HepG2 (cell line): ENCODE results near the gene LDAH. TPM values are rescaled to one million over a fixed set of nuclear protein-coding genes. Genes with fewer than 3 reads are reported as not detected.

ENCODE experiments used
- CENPT ChIP-seq: sonication (generic); formaldehyde crosslinking; IDR thresholded peaks from 2 replicates; pipeline ENCODE4 v1.8.0; 2022; ENCODE audit warnings: low read depth, mild to moderate bottlenecking, moderate library complexity, missing genetic modification reagents
- GATAD2A ChIP-seq: IDR thresholded peaks from 2 replicates; pipeline ENCODE4 v1.6.1; 2016
- GLI4 ChIP-seq: sonication (generic); formaldehyde crosslinking; IDR thresholded peaks from 2 replicates; pipeline ENCODE4 v1.5.1; 2020; ENCODE audit warnings: missing genetic modification reagents, mild to moderate bottlenecking, moderate library complexity, borderline replicate concordance
- HIVEP1 ChIP-seq: sonication (generic); formaldehyde crosslinking; IDR thresholded peaks from 2 replicates; pipeline ENCODE4 v1.4.0; 2020; ENCODE audit warnings: mild to moderate bottlenecking, missing genetic modification reagents
- MIER3 ChIP-seq: IDR thresholded peaks from 2 replicates; pipeline ENCODE4 v1.6.1; 2016; ENCODE audit warnings: missing compliant biosample characterization, borderline replicate concordance
- NFKB2 ChIP-seq: sonication (generic); formaldehyde crosslinking; IDR thresholded peaks from 2 replicates; pipeline ENCODE4 v1.4.0; 2020; ENCODE audit warnings: missing genetic modification reagents, borderline replicate concordance
- RAD21 ChIP-seq: fragments of 450-650 bp; formaldehyde crosslinking; IDR thresholded peaks from 2 replicates; pipeline ENCODE4 v1.5.0; 2020; ENCODE audit warnings: mild to moderate bottlenecking
- TBX2 ChIP-seq: sonication (generic); formaldehyde crosslinking; IDR thresholded peaks from 2 replicates; pipeline ENCODE4 v1.5.0; 2020; ENCODE audit warnings: missing genetic modification reagents, mild to moderate bottlenecking, borderline replicate concordance
- ZNF235 ChIP-seq: sonication (generic); formaldehyde crosslinking; IDR thresholded peaks from 2 replicates; pipeline ENCODE4 v1.8.1; 2023; ENCODE audit warnings: mild to moderate bottlenecking, missing genetic modification reagents, borderline replicate concordance
- ZNF547 ChIP-seq: sonication (generic); formaldehyde crosslinking; IDR thresholded peaks from 2 replicates; pipeline ENCODE4 v1.5.1; 2020; ENCODE audit warnings: mild to moderate bottlenecking, missing genetic modification reagents
- ZNF652 ChIP-seq: IDR thresholded peaks from 2 replicates; pipeline ENCODE4 v1.6.1; 2016; ENCODE audit warnings: low read depth, borderline replicate concordance
- ZNF879 ChIP-seq: sonication (generic); formaldehyde crosslinking; IDR thresholded peaks from 2 replicates; pipeline ENCODE4 v1.8.1; 2023; ENCODE audit warnings: missing genetic modification reagents
- polyA plus RNA-seq, 8 experiments: library from polyadenylated mRNA; depleted of rRNA in 3 of 8; stranded (reverse) in 7 of 8; unstranded in 1 of 8; fragments of >200 nt; fragmentation: Illumina TruSeq in 4 of 8; extraction: Trizol in 4 of 8; gene quantifications; 2 replicates each; pipeline versions ENCODE4 v1.2.1 to v1.2.3, GENCODE V29; 2011 to 2016; ENCODE audit warnings: low read depth in 4 of 8, missing spikeins in 1 of 8, mixed read lengths in 1 of 8; ENCODE audit not compliant: insufficient read depth in 1 of 8
- total RNA-seq, 5 experiments: library from RNA; depleted of rRNA; stranded (reverse); fragments of >200 nt; fragmentation: Illumina TruSeq; extraction: Trizol; gene quantifications; 2 replicates each; pipeline ENCODE4 v1.2.3, GENCODE V29; 2016; ENCODE audit warnings: low read depth in 1 of 5
- TF ChIP-seq, protein P1 (sequence below): sonication (generic); formaldehyde crosslinking; IDR thresholded peaks from 2 replicates; pipeline ENCODE4 v1.8.0; 2022; ENCODE audit warnings: mild to moderate bottlenecking, missing genetic modification reagents, borderline replicate concordance
- TF ChIP-seq, protein P2 (sequence below): sonication (generic); formaldehyde crosslinking; IDR thresholded peaks from 2 replicates; pipeline ENCODE4 v1.4.0; 2020; ENCODE audit warnings: missing genetic modification reagents
- TF ChIP-seq, protein P3 (sequence below): sonication (generic); formaldehyde crosslinking; IDR thresholded peaks from 2 replicates; pipeline ENCODE4 v1.4.0; 2020; ENCODE audit warnings: low read depth, mild to moderate bottlenecking, missing genetic modification reagents
- TF ChIP-seq, protein P4 (sequence below): sonication (generic); formaldehyde crosslinking; IDR thresholded peaks from 2 replicates; pipeline ENCODE4 v1.9.0; 2022; ENCODE audit warnings: missing genetic modification reagents, mild to moderate bottlenecking, borderline replicate concordance
- TF ChIP-seq, protein P5 (sequence below): sonication (generic); formaldehyde crosslinking; IDR thresholded peaks from 2 replicates; pipeline ENCODE4 v1.4.0; 2020; ENCODE audit warnings: mild to moderate bottlenecking, low read depth, missing genetic modification reagents

The LDAH gene
- total and polyA plus RNA-seq, 2 of the 13 experiments (the other 11 are each of a cell fraction or from before 2014, with no cell fraction given): 28.8 to 46.2 TPM

DNA sequence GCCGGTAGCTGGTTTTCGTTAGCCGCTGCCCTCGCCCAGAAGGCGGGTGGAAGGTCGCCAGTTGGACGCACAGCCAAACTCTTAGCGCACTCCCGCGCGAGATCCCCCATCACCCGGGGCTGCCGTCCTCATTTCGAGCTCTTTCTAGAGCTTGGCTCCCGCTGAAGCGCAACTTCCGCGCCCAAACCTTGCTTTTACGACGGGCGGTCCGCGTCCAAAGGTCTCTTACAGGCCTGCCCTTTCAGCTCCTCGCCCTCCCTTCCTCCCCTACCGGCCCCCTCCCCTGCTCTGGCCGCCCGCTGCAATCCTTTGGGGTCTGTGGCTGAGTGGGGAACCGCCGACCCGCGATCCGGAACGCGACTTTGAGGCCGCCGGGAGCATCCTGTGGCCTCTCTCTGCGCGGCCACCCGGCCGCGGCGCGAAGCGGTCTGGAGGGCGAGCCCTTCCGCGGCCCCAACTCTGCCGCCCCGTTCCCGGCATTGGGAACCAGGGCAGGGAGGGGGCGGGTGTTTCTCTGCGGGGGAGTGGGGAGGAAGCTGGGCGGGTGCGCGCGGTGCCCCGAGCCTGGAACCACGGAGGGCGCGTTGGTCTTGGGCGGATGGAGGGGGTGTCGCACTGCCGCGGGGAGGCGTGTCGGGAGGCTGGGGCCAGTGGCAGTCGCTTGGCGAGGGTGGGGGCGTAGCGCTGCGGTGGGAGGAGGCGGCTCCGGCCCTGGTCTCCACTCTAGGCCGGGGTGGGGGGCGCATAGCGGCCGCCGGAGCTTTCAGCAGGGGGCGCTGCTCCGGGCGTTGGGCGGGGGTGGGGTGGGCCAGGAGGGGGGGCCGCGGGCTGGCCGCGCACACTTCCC lies 156.4 kb downstream of the LDAH start, which contains the start of gene GDF7 (continued):
- TF ChIP-seq CENPT (no peak), ZNF879 (no peak), NFKB2 (CRISPR knock-in tag) (no peak), RAD21 (no peak), MIER3 (no peak), TBX2 (CRISPR knock-in tag) (0 out of 2 replicates have a peak, but pooled peaks have one; percentile 28), GATAD2A (CRISPR knock-in tag) (no peak), ZNF652 (CRISPR knock-in tag) (no peak), ZNF235 (peak; percentile 34; the same call in 1 of the 2 replicates), ZNF547 (CRISPR knock-in tag) (no peak; the same call in none of the 2 replicates), GLI4 (CRISPR knock-in tag) (no peak), HIVEP1 (no peak)
- TF ChIP-seq, protein P1, sequence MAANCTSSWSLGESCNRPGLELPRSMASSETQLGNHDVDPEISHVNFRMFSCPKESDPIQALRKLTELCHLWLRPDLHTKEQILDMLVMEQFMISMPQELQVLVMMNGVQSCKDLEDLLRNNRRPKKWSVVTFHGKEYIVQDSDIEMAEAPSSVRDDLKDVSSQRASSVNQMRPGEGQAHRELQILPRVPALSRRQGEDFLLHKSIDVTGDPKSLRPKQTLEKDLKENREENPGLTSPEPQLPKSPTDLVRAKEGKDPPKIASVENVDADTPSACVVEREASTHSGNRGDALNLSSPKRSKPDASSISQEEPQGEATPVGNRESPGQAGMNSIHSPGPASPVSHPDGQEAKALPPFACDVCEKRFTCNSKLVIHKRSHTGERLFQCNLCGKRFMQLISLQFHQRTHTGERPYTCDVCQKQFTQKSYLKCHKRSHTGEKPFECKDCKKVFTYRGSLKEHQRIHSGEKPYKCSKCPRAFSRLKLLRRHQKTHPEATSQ (CRISPR knock-in tag): 0 out of 2 replicates have a peak, but pooled peaks have one; percentile 62
- TF ChIP-seq, protein P2, sequence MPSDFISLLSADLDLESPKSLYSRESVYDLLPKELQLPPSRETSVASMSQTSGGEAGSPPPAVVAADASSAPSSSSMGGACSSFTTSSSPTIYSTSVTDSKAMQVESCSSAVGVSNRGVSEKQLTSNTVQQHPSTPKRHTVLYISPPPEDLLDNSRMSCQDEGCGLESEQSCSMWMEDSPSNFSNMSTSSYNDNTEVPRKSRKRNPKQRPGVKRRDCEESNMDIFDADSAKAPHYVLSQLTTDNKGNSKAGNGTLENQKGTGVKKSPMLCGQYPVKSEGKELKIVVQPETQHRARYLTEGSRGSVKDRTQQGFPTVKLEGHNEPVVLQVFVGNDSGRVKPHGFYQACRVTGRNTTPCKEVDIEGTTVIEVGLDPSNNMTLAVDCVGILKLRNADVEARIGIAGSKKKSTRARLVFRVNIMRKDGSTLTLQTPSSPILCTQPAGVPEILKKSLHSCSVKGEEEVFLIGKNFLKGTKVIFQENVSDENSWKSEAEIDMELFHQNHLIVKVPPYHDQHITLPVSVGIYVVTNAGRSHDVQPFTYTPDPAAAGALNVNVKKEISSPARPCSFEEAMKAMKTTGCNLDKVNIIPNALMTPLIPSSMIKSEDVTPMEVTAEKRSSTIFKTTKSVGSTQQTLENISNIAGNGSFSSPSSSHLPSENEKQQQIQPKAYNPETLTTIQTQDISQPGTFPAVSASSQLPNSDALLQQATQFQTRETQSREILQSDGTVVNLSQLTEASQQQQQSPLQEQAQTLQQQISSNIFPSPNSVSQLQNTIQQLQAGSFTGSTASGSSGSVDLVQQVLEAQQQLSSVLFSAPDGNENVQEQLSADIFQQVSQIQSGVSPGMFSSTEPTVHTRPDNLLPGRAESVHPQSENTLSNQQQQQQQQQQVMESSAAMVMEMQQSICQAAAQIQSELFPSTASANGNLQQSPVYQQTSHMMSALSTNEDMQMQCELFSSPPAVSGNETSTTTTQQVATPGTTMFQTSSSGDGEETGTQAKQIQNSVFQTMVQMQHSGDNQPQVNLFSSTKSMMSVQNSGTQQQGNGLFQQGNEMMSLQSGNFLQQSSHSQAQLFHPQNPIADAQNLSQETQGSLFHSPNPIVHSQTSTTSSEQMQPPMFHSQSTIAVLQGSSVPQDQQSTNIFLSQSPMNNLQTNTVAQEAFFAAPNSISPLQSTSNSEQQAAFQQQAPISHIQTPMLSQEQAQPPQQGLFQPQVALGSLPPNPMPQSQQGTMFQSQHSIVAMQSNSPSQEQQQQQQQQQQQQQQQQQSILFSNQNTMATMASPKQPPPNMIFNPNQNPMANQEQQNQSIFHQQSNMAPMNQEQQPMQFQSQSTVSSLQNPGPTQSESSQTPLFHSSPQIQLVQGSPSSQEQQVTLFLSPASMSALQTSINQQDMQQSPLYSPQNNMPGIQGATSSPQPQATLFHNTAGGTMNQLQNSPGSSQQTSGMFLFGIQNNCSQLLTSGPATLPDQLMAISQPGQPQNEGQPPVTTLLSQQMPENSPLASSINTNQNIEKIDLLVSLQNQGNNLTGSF (CRISPR knock-in tag): no peak
- TF ChIP-seq, protein P3, sequence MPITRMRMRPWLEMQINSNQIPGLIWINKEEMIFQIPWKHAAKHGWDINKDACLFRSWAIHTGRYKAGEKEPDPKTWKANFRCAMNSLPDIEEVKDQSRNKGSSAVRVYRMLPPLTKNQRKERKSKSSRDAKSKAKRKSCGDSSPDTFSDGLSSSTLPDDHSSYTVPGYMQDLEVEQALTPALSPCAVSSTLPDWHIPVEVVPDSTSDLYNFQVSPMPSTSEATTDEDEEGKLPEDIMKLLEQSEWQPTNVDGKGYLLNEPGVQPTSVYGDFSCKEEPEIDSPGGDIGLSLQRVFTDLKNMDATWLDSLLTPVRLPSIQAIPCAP (CRISPR knock-in tag): 0 out of 2 replicates have a peak, but pooled peaks have one; percentile 54
- TF ChIP-seq, protein P4, sequence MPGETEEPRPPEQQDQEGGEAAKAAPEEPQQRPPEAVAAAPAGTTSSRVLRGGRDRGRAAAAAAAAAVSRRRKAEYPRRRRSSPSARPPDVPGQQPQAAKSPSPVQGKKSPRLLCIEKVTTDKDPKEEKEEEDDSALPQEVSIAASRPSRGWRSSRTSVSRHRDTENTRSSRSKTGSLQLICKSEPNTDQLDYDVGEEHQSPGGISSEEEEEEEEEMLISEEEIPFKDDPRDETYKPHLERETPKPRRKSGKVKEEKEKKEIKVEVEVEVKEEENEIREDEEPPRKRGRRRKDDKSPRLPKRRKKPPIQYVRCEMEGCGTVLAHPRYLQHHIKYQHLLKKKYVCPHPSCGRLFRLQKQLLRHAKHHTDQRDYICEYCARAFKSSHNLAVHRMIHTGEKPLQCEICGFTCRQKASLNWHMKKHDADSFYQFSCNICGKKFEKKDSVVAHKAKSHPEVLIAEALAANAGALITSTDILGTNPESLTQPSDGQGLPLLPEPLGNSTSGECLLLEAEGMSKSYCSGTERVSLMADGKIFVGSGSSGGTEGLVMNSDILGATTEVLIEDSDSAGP (CRISPR knock-in tag): peak; percentile 63; the same call in 1 of the 2 replicates
- TF ChIP-seq, protein P5, sequence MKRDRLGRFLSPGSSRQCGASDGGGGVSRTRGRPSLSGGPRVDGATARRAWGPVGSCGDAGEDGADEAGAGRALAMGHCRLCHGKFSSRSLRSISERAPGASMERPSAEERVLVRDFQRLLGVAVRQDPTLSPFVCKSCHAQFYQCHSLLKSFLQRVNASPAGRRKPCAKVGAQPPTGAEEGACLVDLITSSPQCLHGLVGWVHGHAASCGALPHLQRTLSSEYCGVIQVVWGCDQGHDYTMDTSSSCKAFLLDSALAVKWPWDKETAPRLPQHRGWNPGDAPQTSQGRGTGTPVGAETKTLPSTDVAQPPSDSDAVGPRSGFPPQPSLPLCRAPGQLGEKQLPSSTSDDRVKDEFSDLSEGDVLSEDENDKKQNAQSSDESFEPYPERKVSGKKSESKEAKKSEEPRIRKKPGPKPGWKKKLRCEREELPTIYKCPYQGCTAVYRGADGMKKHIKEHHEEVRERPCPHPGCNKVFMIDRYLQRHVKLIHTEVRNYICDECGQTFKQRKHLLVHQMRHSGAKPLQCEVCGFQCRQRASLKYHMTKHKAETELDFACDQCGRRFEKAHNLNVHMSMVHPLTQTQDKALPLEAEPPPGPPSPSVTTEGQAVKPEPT: peak; percentile 72; the same call in 1 of the 2 replicates
